Measurements from ENCODE around the gene SNED1. TPM values are rescaled to one million over a fixed set of nuclear protein-coding genes. Genes with fewer than 3 reads are reported as not detected.

SNED1 gene
- total and polyA plus RNA-seq, 8 donors = 2.0 to 106 (median 16.0) TPM

GRCh38 chr2:241126201-241126611 lies 127.8 kb downstream of the SNED1 start:
- no peak overlapping the region for H3K27ac ChIP-seq
- H3K4me1 ChIP-seq = no peaks in the 10 kb centered on the region
- intact Hi-C loops (cut with DNase I; ENCODE audit: low total_unique reads) = no loop called here
- DNase-seq = no peak
- TF ChIP-seq EP300 (IDR thresholded peaks at IDR 0.05) (no peak), POLR2AphosphoS5 (IDR thresholded peaks at IDR 0.05) (no peak), POLR2A (IDR thresholded peaks at IDR 0.05) (no peak), CTCF (IDR thresholded peaks at IDR 0.05) (no peak)
- no peaks in the 10 kb centered on the region for H3K9me3 ChIP-seq
- H3K27me3 ChIP-seq = no peaks in the 10 kb centered on the region
- H3K36me3 ChIP-seq = peaks cover 0 to 29% (median 16%) of the 10 kb centered on the region in 4 donors
- 86 to 91% (median 87%) methylated on average over 21 of the region's 21 CpGs for WGBS, 5 donors
- no peak overlapping the region for H3K4me3 ChIP-seq

- WGBS, 5 donors = 93 to 96% (median 94%) methylated on average over 12 to 18 of the region's 18 CpGs
- Histone ChIP-seq H3K4me1 (no peaks in the 10 kb centered on the region), H3K36me3 (peaks cover 0 to 29% (median 16%) of the 10 kb centered on the region in 4 donors), H3K27ac (no peak overlapping the region), H3K9me3 (no peaks in the 10 kb centered on the region), H3K4me3 (no peak overlapping the region), H3K27me3 (no peaks in the 10 kb centered on the region)
- intact Hi-C loops (cut with DNase I; ENCODE audit: low total_unique reads) = no loop called here
- no peak for DNase-seq
- TF ChIP-seq CTCF (IDR thresholded peaks at IDR 0.05) (no peak), EP300 (IDR thresholded peaks at IDR 0.05) (no peak), POLR2A (IDR thresholded peaks at IDR 0.05) (no peak), POLR2AphosphoS5 (IDR thresholded peaks at IDR 0.05) (no peak)
These were observed 128.4 kb downstream of the SNED1 start for GRCh38 chr2:241126771-241127202.

- H3K4me3 ChIP-seq = no peak overlapping the region
- H3K27ac ChIP-seq = no peak overlapping the region
- 94 to 98% (median 96%) methylated on average over 7 to 8 of the region's 8 CpGs for WGBS, 5 donors
- intact Hi-C loops (cut with DNase I; ENCODE audit: low total_unique reads) = no loop called here
- no peaks in the 10 kb centered on the region for H3K27me3 ChIP-seq
- no peak for DNase-seq
- H3K36me3 ChIP-seq = peaks cover 0 to 28% (median 9%) of the 10 kb centered on the region in 4 donors
- no peak for TF ChIP-seq EP300 (IDR thresholded peaks at IDR 0.05)
- TF ChIP-seq POLR2A (IDR thresholded peaks at IDR 0.05) = no peak
- TF ChIP-seq POLR2AphosphoS5 (IDR thresholded peaks at IDR 0.05) = no peak
- TF ChIP-seq CTCF (IDR thresholded peaks at IDR 0.05) = no peak
- H3K4me1 ChIP-seq = no peaks in the 10 kb centered on the region
- H3K9me3 ChIP-seq = no peaks in the 10 kb centered on the region
These were observed 129.8 kb downstream of the SNED1 start for GRCh38 chr2:241128266-241128665.

- DNase-seq = no peak
- Histone ChIP-seq H3K9me3 (no peaks in the 10 kb centered on the region), H3K36me3 (peaks cover 0 to 28% (median 9%) of the 10 kb centered on the region in 4 donors), H3K27me3 (no peaks in the 10 kb centered on the region), H3K4me1 (no peaks in the 10 kb centered on the region), H3K4me3 (no peak overlapping the region), H3K27ac (no peak overlapping the region)
- WGBS, 5 donors = 78 to 89% (median 88%) methylated on average over 10 to 12 of the region's 12 CpGs
- intact Hi-C loops (cut with DNase I; ENCODE audit: low total_unique reads) = no loop called here
- TF ChIP-seq CTCF (IDR thresholded peaks at IDR 0.05) = no peak
- TF ChIP-seq POLR2A (IDR thresholded peaks at IDR 0.05) = no peak
These were observed 130.9 kb downstream of the SNED1 start for GRCh38 chr2:241129086-241129871.
